ENCODE results near the gene ORC3. TPM values are rescaled to one million over a fixed set of nuclear protein-coding genes. Genes with fewer than 3 reads are reported as not detected.

ORC3 gene
- 18.9 TPM for total RNA-seq
- long read RNA-seq, transcript ORC3-202 (20 exons, 2,512 nt): major isoform, 10 of 15 reads
- long read RNA-seq, partial matches to known transcripts: 0 of 15 reads
- long read RNA-seq, other reads (novel, unspliced or antisense): 2 of 15 reads

DNA sequence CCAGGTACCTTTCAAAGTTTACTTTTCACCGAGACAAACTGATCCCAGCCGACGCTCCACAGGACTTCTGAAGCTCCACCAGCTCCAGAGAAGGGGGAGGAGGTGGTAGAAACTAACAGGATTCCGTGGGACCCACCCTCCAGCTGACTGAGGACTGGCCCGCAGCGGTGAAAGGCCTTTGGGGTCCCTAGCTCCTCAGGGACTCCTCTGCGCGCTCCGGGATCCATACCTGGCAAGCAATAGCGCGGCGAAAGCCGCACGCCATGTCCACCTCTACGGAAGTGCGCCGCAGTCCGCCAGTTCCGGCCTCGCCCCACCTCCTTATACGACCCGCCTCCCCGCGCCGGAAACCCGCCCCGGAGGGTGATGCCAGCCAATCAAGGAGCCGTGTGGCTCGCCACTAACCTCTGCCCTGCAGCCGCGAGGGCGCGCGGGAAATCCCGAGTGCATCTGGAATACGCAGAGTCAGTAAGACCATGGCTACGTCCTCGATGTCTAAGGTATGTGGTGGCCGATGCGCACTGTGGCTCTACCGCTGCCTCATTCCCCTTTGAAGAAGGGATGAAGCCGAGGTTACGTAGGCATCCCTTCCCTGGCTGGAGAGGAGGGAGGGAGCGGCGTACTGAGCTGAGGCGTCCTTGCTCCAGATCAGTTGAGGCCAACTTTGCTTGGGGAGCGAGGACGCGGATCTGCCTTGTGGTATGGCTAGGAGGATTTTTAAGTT is at the start of gene ORC3, which contains the start of gene RARS2:
TSS of gene ORC3 (plus strand) at position 443 of the 724 bp plus-strand sequence. CDS start at position 477, 34 bp downstream.
TSS of gene RARS2 (minus strand) at position 295 of the 724 bp plus-strand sequence. CDS start at position 265, 30 bp downstream.
- intact Hi-C loops (cut with DNase I): loop anchor here (5.0 kb wide), 1 partner anchor 112 kb away; the partner anchor contains the start of gene AKIRIN2
- peak; percentile 99 for DNase-seq (ENCODE audit: missing footprints)
- ATAC-seq: peak; percentile 100

DNA sequence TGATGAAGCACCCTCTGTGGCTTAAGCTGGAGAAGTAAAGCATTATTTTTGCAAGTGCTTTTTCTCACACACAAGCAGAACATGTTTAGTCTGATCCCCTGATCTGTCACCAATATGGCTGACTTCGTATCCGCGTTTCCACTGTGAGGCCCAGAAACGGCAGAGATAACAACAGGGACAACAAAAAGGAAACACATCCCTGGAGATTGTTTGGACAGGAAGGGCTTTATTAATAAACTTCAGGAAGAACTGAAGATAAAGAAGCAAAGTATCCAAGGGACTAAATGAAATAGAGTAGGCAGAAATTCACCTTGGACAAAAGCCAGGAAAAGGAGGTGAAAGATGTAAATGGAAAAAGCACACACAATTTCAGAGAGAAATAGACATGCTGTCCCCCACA is 49.4 kb upstream of the ORC3 start:
- intact Hi-C loops (cut with DNase I): no loop called here
- DNase-seq (ENCODE audit: missing footprints) (no peak), ATAC-seq (peak; percentile 42)

DNA sequence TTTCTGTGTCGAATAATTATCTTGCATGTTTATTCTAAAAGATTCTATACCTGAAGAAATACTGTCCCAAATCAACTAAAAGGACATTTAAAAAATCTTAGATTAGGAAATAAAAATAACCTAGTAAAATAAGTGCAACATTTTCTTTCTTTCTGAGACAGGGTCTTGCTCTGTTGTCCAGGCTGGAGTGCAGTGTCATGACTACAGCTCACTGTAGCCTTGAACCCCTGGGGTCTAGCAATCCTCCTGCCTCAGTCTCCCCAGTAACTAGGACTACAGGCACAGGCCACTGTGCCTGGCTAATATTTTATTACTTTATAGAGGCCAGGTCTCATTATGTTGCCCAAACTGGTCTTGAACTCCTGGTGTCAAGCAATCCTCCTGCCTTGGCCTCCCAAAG is 48.9 kb upstream of the ORC3 start:
- intact Hi-C loops (cut with DNase I): no loop called here
- no peak for ATAC-seq
- no peak for DNase-seq (ENCODE audit: missing footprints)

DNA sequence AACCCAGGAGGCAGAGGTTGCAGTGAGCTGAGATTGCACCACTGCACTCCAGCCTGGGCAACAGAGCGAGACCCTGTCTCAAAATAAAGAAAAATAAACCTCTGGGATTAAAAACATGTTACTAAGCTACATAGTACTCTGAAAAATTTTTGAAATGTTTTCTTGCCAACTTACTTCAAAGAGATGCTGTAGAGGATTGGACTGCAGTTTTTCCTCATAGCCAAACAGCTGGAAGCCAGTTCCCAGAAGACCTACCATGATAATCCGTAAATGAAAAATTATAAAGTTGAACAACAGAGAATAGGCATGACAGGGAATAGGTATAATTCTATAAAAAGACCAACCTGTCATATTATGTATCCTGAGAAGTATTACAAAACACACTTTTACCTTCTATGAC is 48.2 kb upstream of the ORC3 start:
- peak; percentile 65 for ATAC-seq
- no peak for DNase-seq (ENCODE audit: missing footprints)
- intact Hi-C loops (cut with DNase I): no loop called here

DNA sequence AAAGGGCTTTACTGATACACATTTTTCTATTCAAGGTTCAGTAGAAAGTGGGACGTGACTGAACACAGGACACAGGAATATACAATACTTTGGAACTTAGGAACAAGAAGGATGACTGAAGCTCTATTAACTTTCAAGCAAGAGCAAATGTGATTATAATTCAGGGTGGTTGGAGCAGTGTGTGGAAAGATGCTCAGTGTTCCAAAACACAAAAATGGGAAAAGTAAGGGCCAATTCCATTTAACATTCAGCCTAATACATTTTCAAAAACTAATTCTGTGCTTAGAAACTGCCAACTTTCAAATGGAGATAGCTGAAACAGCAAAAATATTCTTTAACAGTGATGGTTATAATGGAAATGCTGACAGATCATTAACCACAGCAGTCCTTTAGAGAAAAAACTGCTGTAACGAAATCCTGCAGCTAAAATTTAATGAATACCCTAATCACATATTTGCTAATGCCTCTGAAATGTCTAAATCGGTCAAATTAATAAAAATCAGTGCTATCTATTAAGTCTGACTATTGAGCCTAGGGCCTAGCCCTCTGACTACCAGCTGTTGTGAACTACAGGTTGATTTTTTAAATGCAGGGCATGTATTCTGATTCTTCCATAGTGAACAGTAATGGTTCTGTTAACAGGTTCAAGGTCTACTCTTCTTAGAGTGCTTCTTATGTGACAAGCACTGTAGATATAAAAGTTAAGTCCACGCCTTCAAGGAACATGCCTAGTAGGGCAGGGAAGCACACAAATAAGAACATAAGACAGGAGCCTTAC is 46.0 kb upstream of the ORC3 start:
- intact Hi-C loops (cut with DNase I): no loop called here
- DNase-seq (ENCODE audit: missing footprints): no peak

DNA sequence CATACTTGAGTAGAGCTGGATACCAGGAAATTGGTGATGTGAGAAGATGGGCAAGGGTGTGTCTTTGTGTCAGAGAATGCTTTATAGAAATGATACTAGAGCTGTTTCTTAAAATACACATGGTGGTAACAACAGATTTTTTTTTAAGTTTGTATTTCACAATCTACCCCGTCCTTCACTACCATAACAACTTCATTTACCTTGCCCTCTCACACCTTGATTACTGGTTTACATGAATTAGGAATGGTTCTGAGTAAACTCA is 45.5 kb upstream of the ORC3 start:
- DNase-seq (ENCODE audit: missing footprints): no peak
- intact Hi-C loops (cut with DNase I): no loop called here
- no peak for ATAC-seq

More for the DNA sequence above, 46.0 kb upstream of the ORC3 start:
- no peak for ATAC-seq

DNA sequence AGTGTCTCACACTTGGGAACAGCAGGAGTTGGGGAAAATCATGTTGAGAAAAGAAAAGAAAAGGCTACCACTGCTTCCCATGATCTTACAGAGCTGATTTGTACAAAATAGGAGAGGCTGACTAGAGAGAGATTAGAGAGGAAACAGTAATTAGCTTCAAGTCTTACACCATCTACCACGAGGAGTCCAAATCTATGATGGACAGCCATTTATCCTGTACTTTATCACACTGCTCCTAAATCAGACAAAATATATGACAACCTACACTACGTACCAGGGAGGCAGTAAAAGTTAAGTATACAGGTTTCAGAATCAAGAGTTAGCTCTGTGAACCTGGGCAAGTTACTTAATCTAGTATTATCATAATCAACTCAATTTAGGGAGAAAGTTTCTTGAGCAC is 38.1 kb upstream of the ORC3 start:
- DNase-seq (ENCODE audit: missing footprints) (no peak), ATAC-seq (no peak)
- intact Hi-C loops (cut with DNase I): no loop called here

DNA sequence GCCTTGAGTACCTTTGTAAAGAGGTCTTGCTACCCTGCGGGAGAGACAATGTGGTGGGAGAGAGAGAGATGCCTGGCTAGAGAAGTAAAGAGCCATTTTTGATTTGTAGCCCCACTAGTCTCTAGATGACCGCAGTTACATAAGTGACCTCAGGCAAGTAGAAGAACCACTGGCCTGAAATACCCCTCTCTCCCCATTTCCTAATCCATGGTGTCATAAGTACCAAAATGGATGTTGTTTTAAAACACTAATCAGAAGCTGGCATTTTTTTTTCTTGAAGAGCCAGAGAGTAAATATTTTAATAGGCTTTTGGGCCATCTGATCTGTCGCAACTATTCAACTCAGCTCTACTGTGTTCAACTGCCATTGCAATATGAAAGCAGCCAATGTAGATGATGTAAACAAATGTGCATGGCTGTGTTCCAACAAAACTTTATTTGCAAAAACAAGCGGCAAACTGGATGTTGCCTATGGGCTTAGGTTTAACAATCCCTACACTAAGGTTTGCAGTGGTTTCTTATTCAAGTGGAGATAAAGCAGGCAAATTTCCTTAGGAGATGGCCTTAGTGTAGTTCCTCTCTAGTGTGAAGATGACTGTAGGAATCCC is 36.7 kb upstream of the ORC3 start:
- ATAC-seq: no peak
- no peak for DNase-seq (ENCODE audit: missing footprints)
- intact Hi-C loops (cut with DNase I): no loop called here

DNA sequence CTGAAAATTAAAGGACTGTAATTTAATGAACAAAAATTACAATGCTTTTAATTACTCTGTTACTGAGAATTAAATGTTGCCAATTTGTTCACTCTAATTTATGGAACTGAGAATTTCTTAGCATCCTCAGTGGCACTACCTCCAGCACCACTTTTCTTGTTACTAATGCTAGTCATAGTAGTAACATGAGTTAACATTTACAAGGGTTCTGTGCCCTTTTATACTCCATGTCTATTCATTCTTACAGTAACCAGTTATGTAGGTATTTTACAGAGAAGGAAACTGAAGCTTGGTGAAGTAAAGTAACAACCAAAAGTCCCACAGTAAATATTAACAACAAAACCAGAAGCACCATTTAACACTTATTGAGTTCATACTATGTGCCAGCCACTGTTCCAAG is 34.4 kb upstream of the ORC3 start:
- no peak for DNase-seq (ENCODE audit: missing footprints)
- intact Hi-C loops (cut with DNase I): no loop called here
- ATAC-seq: no peak

DNA sequence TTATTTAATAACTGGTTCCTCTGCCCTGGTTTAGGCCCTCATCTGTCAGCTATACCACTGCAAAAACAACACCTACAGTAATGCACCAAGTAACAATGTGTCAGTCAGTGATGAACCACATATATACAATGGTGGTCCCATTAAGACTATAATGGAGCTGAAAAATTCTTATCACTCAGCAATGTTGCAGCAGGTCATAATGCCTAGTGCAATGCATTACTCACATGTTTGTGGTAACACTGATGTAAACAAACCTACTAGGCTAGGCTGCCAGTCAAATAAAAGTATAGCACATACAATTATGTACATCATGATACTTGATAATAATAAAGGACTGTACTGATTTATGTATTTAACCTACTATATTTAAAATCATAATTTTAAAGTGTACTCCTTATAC is 31.5 kb upstream of the ORC3 start:
- ATAC-seq (no peak), DNase-seq (ENCODE audit: missing footprints) (no peak)
- intact Hi-C loops (cut with DNase I): no loop called here

DNA sequence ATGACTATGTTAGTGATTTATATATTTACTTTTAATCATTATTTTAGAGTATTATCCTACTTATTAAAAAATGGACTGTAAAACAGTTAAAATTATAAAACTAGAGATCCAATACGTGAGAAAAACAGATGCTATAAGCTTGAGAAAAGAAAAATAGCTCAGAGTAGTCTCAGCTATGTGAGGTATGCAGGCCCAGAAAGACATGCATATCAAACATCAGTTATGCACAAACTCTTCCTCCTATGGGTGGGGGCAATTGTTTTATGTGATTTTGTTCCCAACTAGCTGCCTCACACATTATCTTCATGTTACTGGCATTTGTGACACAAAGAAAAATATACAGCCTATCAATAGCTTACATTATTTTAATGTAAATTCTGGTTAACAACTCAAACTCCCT is 28.9 kb upstream of the ORC3 start:
- ATAC-seq (no peak), DNase-seq (ENCODE audit: missing footprints) (no peak)
- intact Hi-C loops (cut with DNase I): no loop called here

DNA sequence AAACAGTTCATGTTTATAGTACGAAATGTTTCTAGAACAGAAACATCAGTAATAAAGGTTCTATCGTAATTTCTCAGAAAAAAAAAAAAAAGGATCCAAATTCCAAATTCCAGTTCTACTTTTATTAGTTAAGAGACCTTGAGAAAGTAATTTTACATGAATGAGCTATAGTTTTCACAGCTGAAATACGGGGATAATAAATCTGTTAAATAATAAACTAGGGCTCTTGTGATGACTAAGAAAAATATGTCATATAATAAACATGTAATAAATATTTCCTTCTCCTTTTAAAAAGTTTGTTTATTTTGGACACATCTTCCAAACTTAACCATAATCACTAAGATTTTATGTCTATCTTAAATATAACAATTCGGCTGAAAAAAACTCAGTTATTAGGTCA is 17.9 kb upstream of the ORC3 start:
- ATAC-seq (no peak), DNase-seq (ENCODE audit: missing footprints) (no peak)
- intact Hi-C loops (cut with DNase I): no loop called here

DNA sequence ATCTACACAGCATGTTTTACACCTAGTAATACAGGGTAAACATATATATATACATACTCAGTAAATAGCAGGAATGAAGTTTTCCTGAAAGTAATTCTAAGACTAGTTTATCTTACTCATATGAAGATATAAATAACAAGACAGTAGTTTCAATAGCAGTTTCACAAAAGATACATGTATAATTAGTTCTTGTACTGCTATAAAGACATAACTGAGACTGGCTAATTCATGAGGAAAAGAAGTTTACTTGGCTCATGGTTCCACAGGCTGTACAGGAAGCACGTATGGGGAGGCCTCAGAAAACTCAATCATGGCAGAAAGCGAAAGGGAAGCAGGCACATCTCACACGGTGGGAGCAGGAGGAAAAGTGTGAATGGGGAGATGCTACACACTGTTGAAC is 17.1 kb upstream of the ORC3 start:
- intact Hi-C loops (cut with DNase I): no loop called here
- no peak for ATAC-seq
- DNase-seq (ENCODE audit: missing footprints): no peak

DNA sequence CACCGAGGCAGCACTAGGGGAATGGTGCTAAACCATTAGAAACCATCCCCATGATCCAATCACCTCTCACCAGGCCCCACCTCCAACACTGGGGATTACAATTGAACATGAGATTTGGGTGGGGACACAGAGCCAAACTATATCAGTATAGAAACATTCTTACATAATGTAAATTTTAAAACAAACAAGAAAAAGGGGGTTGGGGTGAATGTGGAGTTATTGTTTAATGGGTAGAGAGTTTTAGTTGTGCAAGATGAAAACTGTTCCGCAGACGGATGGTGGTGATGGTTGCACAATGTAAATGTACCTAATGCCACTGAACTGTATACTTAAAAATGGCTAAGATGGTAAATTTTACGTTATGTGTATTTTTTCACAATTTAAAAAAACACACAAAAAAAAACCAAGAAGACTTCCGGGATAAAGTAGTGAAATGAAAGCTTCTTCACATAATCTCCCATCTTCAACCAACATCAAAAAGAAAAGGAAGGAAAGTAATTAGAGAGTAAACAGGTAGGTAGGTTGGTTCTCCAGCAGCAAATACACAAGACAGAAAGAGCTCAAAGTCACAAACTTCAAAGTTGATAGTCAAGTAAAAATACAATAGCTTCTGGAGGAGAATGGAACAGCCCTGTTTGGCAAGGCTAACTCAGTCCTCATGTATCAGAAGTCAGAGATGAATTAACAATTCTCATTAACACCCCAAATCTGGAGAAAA is 16.5 kb upstream of the ORC3 start:
- ATAC-seq (no peak), DNase-seq (ENCODE audit: missing footprints) (no peak)
- intact Hi-C loops (cut with DNase I): no loop called here

DNA sequence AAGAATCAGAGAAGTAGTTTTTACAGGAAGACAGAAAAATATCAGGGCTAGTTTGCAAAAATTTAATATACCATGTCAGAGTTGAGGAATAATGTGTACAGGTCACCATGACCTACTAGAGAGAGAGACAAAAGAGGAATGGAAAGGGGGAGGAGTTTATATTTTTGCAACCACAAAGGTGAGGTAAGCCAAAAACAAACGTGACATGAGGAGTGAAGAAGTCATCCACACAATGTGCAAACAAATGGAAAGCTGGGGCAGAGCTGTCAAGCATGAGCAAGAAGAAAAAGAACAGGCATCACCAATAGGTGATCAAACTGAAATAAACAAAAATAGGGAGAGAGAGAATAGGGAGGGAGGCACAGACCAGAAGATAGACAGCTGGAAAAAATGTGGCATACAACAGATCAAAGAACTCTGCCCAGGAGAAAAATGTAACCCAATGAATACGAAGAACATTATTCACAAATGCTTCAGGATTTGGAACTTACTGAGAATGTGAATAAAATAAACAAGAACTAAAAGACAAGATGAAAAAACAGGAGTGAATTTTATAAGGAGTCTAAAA is 15.6 kb upstream of the ORC3 start:
- ATAC-seq (no peak), DNase-seq (ENCODE audit: missing footprints) (no peak)
- intact Hi-C loops (cut with DNase I): no loop called here

DNA sequence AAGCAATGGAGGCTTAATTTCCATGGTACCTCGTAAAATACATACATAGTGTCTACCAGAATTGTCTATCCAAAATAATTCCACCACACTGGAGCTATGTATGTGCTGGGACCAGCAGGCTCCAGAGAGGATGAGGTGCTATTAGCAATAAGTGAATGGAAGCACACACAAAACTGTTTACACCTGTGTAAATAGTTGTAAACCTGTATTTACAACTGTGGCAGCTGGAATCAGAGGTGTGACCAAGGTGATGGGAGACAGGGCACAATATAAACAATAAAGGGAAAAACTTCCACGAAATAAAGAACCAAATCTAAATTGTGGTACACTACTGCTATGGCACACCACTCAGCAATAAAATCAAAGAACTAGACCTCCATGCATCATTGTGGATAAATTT is 14.5 kb upstream of the ORC3 start:
- ATAC-seq (no peak), DNase-seq (ENCODE audit: missing footprints) (no peak)
- intact Hi-C loops (cut with DNase I): no loop called here

DNA sequence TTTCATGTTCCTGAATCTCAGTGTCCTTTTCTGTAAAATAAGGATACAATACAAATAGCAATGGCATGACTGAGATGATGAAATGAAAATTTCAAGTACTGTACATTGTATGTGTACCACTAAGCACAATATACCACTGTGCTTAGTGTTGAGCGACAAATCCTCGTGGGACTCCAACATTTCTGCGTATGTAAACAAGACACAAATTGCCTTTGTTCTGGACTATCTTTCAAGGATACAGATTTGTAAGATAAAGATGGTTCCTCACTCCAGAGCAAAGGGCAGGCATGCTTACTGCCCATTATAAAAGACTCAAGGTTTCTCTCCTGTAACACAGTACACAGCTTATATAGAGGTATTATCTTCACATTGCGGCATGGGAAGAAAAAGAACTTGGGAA is 6.1 kb upstream of the ORC3 start:
- DNase-seq (ENCODE audit: missing footprints): no peak
- no peak for ATAC-seq
- intact Hi-C loops (cut with DNase I): no loop called here

DNA sequence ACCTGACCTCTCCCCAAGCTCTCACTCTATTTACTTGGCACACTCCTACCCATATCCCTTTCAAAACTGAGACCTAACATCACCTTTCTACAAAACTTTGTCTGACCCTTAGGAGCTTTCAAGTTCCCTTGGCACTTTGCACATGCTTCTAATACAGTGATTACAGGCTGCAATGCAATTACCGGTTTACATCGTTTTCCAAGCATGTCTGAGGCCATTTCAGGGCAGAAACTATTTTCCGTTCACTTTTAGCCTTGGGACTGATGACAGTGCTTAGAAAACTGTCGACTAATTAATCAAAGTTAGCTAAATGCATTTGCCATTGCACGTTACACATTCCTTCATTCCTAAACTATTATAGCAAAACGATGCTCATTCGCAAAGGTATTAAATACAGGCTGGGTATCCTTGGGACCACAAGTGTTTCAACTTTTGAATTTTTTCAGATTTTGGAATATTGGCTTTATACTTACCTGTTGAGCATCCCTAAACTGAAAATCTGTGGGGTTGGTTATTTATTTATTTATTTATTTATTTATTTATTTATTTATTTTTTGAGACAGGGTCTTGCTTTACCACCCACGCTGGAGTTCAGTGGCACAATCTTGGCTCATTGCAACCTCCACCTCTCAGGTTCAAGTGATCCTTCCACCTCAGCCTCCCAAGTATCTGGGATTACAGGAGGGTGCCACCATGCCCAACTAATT is 3.4 kb upstream of the ORC3 start:
- ATAC-seq: no peak
- no peak for DNase-seq (ENCODE audit: missing footprints)
- intact Hi-C loops (cut with DNase I): no loop called here

Measured in Right ventricle myocardium inferior (tissue), 1 donor.